Activated CD8-positive, alpha-beta memory T cell treated with anti-CD3 and anti-CD28 coated beads for 48 hours (primary cell): ENCODE results near the gene SCGN.
"Not testable (repeated sequence)": the region's sequence is repeated elsewhere in the genome, so short reads cannot be mapped to it uniquely, and the experiment has no call there.

Experiments used
- DNase-seq, 3 experiments: peaks; one replicate each; pipeline ENCODE4 v3.0.0-alpha.2; 2020; ENCODE audit warnings: low read depth in 2 of 3, low spot score in 2 of 3

Gene SCGN

DNA sequence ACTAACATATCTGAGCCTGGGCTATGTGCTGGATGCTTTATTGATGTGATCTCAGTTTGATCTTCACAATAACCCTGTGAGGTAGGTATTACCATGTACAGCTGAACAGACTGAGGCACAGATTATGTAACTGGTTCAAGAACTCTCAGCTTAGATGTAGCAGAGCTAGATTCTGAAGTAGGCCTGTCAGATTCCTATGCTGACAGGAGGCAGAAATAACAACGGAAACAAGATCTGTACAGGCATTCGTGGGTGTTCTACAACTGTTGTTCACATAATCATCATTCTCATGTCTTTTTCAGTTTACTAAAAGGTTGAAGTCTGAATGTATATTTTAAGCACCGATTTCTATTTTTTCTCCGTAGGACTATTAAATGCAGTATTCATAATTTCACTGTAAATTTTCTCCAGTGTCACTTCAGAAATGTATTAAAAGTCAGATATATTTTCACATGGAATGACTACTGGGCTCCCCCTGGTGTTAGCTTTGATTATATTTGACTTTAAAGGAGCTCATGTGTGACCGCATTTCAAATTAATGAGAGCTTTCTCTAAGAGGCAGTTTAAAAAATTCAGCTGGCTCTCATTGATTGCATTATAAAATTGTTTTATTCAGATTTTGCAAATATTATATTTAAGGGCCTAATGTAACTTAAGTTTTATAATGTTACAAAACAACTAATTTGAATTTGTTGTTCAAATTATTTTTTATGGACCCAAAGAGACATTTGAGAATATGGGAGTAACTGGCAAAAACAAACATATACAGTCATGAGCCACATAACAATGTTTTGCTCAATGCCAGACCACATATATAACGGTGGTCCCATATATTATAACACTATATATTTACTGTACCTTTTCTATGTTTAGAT, 66.1 kb downstream of the SCGN start:
- DNase-seq: no peak

DNA sequence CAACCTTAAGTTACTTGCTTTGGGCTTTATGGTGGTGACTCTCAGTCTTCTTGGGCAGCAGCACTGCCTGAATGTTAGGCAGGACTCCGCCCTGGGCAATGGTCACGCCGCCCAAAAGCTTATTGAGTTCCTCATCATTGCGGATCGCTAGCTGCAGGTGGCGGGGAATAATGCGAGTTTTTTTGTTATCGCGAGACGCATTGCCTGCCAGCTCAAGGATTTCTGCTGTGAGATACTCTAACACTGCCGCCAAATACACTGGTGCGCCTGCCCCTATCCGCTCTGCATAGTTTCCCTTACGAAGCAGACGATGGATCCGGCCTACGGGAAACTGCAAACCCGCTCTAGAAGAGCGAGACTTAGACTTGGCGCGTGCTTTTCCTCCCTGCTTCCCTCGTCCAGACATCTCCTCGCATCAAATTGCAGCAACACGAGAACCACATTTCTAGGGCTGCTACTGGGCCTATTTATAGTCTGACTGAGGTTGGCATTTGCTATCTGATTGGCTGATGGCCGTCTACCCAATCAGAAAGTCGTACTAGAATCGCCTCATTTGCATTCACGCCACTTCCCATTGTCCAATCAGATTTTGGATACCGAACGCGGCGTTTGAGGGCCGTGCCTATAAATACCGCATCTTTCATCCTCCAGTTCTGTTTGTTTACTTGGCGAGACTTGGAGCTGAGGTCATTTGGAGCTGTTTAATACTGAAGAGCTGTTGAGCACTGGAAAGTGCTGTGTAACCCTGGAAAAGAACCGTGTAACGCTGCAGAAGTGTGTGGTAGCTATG, 74.3 kb downstream of the SCGN start:
- DNase-seq: no peak

DNA sequence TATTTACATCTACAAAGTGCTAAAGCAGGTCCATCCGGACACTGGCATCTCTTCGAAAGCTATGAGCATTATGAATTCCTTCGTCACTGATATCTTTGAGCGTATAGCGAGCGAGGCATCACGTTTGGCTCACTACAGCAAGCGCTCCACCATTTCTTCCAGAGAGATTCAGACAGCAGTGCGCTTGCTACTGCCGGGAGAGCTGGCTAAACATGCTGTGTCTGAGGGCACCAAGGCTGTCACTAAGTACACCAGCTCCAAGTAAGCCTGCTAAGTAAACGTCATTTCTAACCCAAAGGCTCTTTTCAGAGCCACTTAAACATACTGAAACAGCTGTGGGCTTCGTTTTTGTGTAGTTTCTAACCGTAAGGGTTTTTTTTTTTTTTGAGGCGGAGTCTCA, 75.0 kb downstream of the SCGN start:
- DNase-seq: no peak

DNA sequence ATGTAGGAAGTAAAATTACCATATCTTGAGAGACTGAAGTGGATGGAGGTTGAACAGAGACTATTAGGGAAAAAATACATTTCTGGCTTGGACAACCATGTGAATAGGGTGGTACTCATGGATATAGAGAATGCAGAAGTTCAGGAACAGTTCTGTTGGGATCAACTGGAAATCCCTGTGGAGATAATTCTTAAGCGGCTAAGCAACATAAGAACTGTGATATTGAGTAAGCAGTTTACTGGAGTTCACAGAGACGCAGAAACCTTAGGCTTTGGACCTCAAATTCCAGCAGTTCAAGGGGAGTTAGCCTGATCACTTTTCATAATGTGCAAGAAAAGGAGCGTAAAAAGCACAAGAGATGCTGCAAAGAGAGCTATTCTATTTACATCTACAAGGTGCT, 78.9 kb downstream of the SCGN start:
- DNase-seq: no peak

DNA sequence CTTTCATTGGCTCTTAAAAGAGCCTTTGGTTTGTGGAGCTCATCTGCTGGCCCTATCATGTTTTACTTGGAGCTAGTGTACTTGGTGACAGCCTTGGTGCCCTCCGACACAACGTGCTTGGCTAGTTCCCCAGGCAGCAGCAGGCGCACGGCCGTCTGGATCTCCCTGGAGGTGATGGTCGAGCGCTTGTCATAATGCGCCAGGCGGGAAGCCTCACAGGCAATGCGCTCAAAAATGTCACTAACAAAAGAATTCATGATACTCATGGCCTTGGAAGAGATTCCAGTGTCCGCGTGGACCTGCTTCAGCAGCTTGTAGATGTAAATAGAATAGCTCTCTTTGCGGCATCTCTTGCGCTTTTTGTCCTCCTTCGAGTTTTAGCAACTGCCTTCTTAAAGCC, 79.7 kb downstream of the SCGN start:
- DNase-seq: no peak

DNA sequence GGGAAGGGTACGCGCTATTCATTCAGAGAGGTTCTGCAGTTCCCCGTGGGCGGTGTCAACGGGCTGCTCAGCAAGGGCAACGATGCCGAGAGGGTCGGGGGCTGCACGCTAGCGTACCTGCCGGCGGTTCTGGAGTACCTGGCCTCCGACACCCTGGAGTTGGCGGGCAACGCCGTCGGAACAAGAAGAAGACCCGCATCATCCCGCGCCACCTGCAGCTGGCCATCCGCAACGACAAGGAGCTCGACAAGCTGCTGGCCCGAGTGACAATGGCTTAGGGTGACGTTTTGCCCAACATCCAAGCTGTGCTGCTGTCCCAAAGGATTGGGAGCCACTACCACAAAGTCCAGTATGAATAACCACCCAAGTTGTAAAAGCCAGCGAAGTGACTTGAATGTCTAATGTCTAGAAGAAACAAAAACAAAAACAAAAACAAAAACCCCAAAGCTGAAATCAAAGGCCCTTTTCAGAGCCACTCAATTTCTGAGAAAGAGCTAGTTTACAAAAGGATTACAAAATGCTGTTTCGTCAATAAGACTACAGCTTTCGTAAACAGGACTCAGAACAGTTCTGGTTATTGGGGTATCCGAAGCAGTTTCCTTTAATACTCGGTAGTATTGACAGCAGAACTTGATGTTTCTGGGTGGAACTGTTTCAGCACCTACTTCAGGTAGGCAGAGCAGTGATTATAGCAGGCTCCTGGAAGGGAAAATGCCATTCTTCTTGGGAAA, 80.6 kb downstream of the SCGN start:
- no peak for DNase-seq

DNA sequence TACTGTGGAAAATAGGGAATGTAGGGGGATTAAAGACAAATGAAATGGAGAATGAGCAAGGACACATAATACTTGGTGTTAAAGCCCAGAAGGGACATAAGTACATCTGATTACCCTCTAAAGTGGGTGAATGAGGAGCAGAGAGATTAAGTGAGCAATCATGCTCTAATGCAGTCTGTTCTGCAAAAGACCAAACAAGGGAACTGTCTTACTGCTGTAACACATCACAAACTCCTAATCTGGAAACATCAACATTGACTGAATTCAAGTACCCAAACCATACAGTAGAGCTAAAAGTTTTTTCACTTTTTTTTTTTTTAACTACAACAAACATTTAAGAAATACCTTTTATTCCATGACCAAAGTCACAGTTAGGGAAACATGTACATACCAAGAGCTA, 83.2 kb downstream of the SCGN start:
- no peak for DNase-seq

DNA sequence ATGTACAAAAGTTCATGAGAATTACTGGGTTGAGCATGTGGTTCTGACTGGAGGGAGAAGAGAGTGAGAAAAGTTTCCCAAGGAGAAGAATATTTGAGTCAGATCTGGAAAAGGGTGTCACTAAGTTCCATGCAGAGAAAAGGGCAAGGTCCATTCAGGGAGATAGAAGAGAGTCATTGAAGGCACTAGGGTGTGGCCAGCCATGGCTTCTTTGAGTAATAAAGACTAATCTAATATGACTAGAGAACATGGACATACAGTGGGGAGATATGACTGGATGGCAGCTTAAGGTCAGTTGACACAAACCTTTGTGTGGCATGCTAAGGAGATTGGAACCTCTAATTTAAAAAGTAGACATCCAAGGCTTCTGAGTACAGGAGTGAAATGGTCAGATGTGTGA, 91.9 kb downstream of the SCGN start:
- DNase-seq: no peak

DNA sequence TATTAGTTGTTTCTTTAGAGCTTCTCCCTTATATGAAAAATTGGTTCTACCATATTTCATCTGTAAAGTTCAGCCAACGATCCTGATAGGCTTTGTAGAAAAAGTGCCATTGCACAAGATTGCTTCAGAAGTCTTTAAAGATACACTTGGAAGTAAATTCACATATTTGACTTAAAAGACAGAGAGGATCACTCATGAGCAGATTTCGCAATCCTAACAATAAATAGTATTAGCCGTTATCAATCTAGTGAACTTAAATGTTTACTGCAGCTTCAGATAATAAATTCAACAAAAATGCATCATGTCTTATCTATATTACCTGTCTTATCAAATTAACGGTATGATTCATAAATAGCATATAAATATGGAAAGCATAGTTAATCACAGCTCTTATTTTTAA, 93.8 kb downstream of the SCGN start:
- DNase-seq: no peak

DNA sequence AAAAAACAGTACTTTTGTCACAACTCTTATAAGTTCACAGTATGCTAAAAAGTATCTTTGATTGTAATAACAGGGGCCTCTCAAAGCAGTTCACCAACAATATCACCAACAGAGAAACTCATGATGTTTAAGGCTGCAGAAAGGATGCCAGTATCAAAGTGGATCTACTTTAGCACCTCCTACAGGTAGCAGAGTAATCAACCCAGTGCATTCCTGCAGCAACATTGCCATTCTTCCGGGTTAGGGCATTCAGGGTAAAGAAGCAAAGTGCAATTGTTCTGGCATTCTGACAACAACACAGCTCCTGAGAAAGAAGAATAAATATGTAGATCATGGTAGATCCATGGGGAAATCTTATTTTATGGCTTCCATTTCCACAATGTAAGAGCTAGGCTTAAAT, 95.0 kb downstream of the SCGN start:
- DNase-seq: no peak

DNA sequence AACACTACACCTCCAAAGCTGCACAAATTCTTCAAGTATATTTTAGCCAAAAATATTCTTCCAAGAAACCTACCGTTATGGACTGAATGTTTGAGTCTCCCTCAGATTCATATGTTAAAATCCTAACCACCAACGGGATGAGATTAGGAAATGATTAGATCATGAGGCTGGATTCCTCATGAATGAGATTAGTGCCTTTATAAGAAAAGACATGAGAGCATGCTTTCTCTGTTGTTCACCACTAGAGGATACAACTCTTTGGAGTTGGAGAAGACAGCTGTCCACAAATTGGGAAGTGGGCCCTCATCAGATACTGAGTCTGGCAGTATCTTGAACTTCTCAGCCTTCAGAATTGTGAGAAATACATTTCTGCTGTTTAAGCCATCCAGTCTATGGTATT, 95.5 kb downstream of the SCGN start:
- DNase-seq: no peak

DNA sequence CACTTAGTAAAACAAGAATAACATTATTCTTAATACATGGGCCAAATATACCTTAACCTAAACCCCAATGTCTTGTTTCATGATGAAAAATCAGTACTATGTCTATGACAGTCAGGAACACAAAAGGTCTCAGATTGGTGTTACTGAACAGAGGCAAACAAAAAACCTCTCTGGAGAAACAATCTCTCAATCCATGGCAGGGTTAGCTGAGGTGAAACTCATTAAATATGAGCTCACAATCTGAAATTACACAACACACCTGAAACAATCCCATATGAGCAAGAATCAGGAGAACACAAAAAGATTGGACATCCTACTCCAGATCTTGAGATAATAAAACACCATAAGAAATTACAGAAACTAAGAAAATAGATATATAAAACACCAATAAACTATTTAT, 96.0 kb downstream of the SCGN start:
- DNase-seq: no peak

DNA sequence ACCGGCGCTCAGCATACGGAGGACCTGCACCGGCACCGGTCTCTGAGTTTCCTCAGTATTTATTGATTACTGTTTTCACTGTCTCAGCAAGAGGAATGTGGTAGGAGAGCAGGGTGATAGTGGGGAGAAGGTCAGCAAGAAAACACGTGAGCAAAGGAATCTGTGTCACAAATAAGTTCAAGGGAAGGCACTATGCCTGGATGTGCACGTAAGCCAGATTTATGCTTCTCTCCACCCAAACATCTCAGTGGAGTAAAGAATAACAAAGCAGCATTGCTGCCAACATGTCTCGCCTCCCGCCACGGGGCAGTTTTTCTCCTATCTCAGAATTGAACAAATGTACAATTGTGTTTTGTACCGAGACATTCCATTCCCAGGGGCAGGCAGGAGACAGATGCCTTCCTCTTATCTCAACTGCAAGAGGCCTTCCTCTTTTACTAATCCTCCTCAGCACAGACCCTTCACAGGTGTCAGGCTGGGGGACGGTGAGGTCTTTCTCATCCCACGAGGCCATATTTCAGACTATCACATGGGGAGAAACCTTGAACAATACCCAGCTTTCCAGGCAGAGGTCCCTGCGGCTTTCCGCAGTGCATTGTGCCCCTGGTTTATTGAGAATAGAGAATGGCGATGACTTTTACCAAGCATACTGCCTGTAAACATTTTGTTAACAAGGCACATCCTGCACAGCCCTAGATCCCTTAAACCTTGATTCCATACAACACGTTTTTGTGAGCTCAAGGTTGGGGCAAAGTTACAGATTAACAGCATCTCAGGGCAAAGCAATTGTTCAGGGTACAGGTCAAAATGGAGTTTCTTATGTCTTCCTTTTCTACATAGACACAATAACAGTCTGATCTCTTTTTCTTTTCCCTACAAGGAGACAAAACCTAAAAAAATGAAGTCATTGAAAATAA, 96.8 kb downstream of the SCGN start:
- not testable (repeated sequence) for DNase-seq

DNA sequence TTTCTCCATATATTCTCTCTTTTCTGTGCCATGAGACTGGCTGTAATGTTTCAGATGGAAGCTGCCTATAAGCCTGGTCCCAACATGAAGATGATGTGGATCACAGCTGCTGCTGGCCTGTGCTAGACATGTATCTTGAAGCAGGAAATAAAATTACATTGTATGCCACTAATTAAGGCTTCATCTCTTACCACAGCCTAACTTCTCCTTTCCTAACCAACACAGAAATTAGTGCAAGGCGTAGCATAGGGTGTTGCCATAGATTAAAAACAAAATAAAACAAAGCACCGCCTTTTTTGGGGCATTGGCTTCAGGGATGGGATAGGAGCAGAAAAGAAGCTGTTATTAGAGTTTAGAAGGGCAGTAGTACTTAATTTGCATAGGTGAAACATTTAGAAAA, 97.8 kb downstream of the SCGN start:
- DNase-seq: no peak

DNA sequence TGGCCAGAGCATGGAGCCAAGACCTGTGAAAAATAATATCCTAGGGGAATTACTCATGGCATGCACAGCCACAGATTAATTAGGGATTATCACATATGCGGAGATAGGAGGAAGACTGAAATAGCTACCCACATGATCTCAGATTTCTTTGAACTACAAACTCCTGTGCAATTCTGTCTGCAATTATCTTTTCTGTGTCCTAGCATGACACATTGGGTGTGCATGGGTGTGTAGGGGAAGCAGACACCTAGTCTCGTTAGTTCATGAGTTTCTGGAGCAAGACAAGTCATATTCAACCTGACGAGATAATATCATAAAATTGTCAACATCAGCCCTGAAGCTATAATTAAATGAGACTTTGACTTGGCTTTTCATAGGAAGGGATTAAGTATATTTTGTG, 98.9 kb downstream of the SCGN start:
- DNase-seq: no peak
